T-helper 9 cell (primary cell): ENCODE results near the gene SNAPC2.
"Not testable (repeated sequence)": the region's sequence is repeated elsewhere in the genome, so short reads cannot be mapped to it uniquely, and the experiment has no call there.

Experiments
- DNase-seq: peaks from one replicate; pipeline ENCODE4 v3.0.0-alpha.2; 2020

SNAPC2 gene

GRCh38 chr19:7941895-7942596 is 21.9 kb downstream of the SNAPC2 start:
- DNase-seq, result no peak

DNA sequence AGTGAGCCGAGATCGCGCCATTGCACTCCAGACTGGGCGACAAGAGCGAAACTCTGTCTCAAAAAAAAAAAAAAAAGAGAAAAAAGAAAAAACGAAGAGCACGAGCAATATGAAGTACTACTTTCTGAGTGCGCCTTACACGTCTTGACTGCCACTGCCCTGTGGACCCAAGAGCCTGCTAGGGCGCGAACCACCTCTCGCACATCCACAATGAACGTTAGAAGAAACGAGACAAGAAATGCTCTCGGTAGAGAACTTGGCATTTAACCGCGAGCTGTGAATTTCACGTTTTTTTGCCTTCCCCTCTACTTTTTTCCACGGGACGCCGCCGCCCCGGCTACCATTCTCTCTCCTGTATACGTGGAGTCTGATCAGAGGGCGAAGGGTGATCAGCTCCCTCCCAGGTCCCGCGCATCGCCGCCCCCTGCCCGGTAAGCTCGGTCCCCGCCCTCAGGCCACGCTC is 22.9 kb downstream of the SNAPC2 start:
- no peak for DNase-seq

DNA sequence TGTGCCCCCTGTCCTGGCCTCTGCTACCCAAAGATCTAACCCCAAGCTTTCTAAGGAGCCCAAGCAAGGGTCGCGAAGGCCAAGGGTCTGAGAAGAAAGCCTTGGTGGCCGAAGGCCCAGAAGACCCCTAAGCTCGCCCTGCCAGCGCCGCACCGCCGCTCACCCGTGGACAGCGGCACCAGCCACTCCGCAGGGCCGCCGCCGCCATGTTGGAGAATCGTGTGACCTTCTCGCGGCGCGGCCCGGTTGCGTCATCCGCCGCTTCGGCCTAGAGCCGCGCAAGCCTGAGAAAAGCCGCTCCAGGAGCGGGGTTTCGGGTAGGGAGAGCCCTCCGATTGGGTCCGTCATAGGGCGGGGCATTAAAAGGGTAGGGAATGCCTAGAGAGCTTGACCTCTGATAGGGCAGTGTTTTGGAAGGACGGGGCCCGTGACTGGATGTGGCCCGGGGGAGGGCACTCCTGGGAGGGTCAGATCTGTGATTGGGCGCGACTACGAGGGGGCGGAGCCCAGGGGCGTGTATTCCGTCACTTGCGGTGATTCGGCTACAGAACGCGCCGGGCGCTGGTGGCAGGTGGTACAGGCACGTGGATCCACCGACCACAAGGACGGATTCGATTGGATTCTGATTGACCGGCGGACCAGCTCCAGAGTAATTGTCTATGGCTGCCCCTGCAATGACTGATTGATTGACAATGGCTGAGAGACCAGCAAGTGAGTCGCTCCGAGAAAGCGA is 23.5 kb downstream of the SNAPC2 start, which contains the start of gene TIMM44:
Gene TIMM44, minus strand, starts transcription at position 223 of the 733 bp plus-strand sequence. Its CDS starts 15 bp downstream, at position 208.
- peak; percentile 95 for DNase-seq

- peak; percentile 83 for DNase-seq
Measured at GRCh38 chr19:7944177-7944761, 24.1 kb downstream of the SNAPC2 start.

- DNase-seq, result no peak
Measured at GRCh38 chr19:7947939-7948338, 27.8 kb downstream of the SNAPC2 start.

DNA sequence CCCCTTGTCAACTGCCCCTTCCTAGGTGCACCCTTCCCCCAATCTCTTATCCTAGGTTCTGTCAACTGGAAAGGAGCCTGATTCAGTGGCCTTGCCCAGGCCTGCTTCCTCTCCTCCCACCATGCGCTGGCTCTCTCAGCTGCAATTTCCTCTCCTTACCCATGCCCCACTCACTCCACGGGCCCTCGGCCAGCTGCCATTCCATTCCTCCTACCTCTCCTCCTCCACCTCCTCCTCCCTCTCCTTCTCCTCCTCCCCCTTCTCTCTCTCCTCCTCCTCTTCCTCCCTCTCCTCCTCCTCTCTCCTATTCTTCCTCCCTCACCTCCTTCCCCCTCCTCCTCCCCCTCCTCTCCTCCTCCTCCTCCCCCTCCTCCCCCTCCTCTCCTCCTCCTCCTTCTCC is 32.9 kb downstream of the SNAPC2 start:
- DNase-seq, result no peak

DNA sequence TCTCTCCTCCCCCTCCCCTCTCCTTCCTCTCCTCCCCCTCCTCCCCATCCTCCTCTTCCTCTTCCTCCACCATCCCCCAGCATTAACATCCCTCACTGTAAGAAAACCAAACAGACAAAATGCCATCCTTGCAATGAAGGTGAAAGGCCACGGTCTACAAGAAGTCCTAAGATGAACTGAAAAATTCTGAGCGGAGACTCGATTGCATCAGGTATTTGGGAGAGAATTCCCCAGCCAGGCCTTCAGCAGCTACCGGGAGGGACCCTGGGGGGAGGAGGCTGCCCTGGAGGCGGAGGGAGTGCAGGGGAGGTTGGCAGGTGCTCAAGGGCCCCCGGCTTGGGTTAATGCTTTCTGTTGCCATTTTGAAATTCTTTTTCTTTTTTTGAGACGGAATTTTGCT is 33.4 kb downstream of the SNAPC2 start:
- DNase-seq, result no peak

DNA sequence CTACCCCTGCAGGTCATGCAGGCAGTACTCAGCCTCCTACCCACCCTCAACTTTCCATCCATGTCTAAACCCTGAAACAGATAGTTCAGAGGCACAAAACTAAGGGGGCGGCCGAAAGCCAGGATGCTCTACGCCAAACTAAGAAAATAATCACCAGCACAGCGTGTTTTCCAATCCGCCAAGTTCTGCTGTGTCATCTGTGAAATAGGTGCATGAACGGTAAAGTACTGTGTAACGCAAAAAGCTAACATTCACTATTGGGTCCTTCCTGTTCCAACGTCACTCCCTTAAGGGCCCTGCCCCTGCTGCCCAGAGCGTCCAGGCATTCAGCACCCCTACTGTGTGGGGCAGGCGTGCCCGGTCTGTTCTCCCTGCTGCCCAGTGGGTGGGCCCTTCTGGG is 35.6 kb downstream of the SNAPC2 start:
- DNase-seq, result no peak

DNA sequence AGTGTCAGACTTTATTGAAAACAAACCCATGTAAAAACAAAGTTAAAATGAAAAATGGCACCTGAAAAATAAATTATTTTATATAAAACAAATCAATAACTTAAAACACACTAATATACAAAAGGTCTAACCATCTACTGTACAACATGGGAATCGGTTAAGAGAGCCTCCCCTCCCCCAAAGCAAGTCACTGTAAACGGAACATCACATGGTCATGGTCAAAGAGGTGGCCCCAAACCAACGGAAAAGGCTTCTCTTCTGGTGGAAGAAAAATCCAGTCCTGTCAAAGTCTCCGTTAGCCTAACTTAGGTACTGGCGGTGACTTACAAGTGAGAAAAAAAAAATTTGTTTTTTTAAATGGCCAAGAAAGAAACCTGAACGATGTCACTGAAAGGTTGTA is 39.1 kb downstream of the SNAPC2 start:
- DNase-seq, result no peak

DNA sequence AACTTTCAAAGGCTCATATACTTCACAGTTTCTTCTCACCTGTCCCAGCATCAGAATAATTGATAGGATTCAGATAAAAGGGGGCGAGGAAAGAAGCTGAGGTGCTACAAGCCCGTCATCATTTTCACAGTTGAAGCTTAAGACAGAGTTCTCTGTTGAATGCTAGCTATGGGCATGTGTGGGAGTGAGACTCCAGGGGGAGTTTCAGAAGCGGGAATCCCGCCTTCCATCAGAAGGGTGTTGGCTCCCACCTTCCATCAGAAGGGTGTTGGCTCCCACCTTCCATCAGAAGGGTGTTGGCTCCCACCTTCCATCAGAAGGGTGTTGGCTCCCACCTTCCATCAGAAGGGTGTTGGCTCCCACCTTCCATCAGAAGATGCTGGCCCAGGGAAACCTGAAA is 40.9 kb downstream of the SNAPC2 start:
- not testable (repeated sequence) for DNase-seq

DNA sequence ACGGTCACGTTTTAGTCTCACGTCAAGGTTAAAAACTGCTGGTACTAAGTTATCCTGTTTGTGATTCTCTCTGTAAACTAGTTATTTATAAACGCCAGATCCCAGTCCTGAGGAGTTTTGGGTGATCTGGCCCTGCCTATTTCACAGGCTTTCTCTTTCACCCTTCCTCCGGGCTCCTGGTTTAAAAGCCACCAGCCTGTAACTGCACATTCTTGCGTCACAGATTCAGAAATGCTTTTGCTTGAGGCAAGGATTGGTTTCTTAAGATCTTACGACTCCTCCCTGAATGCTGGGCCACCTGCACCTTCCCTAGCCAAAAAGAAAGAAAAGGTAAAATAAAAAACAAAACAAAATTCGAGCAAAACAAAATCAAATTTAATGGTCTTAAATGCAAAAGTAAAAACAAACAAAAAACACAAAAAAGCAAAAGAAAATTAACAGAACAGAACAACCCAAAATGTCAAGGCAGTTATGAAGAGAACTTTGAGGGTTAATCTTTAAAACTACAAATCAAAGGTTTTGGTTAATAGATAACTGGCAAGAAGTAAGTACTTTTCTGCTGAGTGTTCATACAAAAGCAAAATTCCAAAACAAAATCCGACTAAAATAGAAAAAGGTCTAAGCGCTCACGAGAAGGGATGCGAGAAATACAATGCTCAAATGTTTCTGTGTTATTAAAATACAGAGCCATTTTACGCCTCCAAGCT is 41.9 kb downstream of the SNAPC2 start:
- DNase-seq, result no peak

- DNase-seq, result no peak
Measured at GRCh38 chr19:7962644-7963268, 42.6 kb downstream of the SNAPC2 start.

GRCh38 chr19:7963566-7963965 is 43.4 kb downstream of the SNAPC2 start:
- no peak for DNase-seq

DNA sequence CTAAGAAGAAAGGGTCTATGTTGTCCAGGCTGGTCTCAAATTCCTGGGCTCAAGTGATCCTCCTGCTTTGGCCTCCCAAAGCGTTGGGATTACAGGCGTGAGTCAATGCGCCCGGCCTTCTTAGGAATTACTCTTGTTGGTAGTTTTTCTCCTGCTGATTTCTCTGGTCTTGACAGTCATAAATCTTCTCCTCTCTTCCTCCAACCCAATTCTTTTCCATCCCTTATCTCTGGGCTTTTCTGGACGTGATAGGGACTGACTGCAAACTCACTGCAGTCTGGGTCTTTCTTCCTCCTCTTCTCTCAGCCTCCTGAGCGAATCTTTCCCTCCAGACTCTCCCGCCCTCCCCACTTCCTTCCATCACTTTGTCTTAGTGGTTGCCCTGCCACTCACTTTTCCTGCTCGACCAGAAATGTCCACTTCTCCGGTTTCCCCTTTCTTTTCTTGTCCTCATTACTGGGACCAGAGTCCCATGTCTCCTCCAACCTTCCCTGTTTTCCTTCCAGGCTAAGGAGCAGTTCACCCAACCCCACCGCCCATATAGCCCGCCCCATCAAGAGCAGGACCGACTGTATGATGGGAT is 45.2 kb downstream of the SNAPC2 start:
- DNase-seq, result no peak

- no peak for DNase-seq
Measured at GRCh38 chr19:7965921-7966665, 46.0 kb downstream of the SNAPC2 start.

- DNase-seq, result no peak
Measured at GRCh38 chr19:7968008-7968795, 48.1 kb downstream of the SNAPC2 start.

GRCh38 chr19:7968796-7969554 is 48.8 kb downstream of the SNAPC2 start:
- DNase-seq, result no peak

DNA sequence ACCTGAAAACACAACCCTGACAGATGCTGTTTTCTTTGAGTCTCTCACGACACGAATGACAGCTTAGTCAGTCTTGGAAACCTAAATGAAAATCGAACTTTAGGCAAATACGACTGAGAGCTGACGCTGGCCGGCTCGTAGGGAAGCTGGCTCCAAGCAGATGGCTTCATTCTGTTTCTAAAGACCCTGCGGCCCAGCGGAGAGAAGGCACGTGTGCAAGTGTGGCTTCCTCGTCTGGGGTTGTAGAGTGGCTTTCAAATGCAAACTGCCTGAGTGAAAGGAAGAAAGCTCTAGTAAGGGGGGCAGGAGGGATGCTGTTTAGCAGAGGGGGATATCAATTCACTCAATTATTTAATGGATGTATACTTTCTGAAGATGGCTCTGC is 49.4 kb downstream of the SNAPC2 start:
- DNase-seq, result no peak

DNA sequence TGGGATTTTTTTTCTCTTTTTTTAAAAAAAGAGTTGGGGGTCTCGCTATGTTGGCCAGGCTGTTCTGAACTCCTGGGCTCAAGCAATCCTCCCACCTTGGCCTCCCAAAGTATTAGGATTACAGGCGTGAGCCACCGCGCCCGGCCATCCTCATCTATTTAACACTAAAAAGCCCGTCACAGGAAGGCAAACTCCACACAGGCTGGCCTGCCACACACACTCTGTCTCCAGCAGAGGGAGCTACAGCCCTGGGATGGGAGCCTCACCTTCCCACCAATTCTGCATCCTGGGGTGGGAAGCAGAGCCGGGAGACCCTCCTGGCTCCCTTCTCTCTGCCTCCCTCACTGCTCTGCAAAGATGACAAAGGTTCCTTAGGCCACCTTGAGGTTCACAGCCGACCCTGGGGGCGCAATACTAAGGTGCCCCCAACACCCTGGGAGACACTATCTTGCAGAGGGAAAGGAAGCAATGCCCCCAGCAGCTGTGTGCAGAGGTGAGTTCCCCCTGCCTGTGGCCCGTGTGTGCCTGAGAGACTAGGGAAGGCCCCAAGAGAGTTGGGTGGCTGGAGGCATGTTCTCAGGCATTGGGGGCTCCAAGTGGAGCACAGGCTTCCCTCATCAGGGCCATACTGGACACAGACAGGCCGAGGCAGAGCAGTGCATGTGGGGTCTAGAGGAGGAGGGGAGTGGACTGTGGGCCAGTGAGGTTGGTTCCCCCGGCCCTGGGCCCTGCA is 50.7 kb downstream of the SNAPC2 start:
- no peak for DNase-seq
